ENCODE measurements around the gene IDH1.

Gene IDH1

DNA sequence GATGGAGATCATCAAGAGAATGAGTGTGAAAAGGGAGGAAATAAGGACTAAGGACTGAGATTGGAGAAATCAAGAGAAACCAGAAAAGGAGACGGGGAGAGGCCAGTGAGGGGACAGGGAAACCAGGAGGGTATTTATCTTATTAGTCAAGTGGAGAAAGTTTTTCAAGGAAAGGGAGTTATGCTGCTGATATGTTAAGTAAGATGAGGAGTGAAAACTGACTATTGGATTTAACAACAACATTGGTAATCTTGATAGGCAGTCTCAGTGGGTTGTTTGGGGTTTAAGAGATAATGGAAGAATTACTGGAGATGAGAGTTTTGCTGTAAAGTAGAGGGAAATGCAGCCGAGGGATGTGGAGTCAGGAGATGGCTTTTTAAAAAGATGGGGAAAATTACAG, 41.7 kb upstream of the IDH1 start:
- no peak overlapping the region for H3K4me3 ChIP-seq (ENCODE audit: low read depth, low read length)
- H3K9me3 ChIP-seq (ENCODE audit: control insufficient read depth, low read length), result no peaks in the 10 kb centered on the region
- no peak overlapping the region for H3K9ac ChIP-seq
- H2AFZ ChIP-seq, result no peak overlapping the region
- no peaks in the 10 kb centered on the region for H3K4me1 ChIP-seq
- no peaks in the 10 kb centered on the region for H3K36me3 ChIP-seq (ENCODE audit: control insufficient read depth, insufficient read depth, low read length)
- TF ChIP-seq, protein P1, sequence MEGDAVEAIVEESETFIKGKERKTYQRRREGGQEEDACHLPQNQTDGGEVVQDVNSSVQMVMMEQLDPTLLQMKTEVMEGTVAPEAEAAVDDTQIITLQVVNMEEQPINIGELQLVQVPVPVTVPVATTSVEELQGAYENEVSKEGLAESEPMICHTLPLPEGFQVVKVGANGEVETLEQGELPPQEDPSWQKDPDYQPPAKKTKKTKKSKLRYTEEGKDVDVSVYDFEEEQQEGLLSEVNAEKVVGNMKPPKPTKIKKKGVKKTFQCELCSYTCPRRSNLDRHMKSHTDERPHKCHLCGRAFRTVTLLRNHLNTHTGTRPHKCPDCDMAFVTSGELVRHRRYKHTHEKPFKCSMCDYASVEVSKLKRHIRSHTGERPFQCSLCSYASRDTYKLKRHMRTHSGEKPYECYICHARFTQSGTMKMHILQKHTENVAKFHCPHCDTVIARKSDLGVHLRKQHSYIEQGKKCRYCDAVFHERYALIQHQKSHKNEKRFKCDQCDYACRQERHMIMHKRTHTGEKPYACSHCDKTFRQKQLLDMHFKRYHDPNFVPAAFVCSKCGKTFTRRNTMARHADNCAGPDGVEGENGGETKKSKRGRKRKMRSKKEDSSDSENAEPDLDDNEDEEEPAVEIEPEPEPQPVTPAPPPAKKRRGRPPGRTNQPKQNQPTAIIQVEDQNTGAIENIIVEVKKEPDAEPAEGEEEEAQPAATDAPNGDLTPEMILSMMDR (IDR thresholded peaks at IDR 0.05), result no peak
- no peaks in the 10 kb centered on the region for H3K27me3 ChIP-seq (ENCODE audit: control insufficient read depth, insufficient read depth, low read length)
- H3K79me2 ChIP-seq, result no peaks in the 10 kb centered on the region
- H3K27ac ChIP-seq, result no peak overlapping the region
- no peak overlapping the region for H3K4me2 ChIP-seq (ENCODE audit: low read length)

DNA sequence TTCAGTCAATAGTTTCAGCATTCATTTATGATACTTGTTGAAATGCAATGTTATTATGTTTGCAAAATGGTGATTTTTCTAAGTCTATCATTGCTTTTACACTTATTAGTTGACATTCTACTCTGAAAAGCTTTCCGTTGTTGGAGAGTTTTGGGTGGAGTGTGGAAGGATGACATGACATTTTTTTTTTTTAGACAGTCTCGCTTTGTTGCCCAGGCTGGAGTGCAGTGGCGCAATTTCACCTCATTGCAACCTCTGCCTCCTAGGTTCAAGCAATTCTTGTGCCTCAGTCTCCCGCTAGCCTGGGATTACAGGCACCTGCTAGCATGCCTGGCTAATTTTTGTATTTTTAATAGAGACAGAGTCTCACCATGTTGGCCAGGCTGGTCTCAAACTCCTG, 41.0 kb upstream of the IDH1 start:
- H3K4me1 ChIP-seq, result no peaks in the 10 kb centered on the region
- H3K9ac ChIP-seq, result no peak overlapping the region
- TF ChIP-seq, protein P1 (IDR thresholded peaks at IDR 0.05), result no peak
- no peak overlapping the region for H2AFZ ChIP-seq
- H3K4me2 ChIP-seq (ENCODE audit: low read length), result no peak overlapping the region
- H3K79me2 ChIP-seq, result no peaks in the 10 kb centered on the region
- no peaks in the 10 kb centered on the region for H3K9me3 ChIP-seq (ENCODE audit: control insufficient read depth, low read length)
- H3K36me3 ChIP-seq (ENCODE audit: control insufficient read depth, insufficient read depth, low read length), result no peaks in the 10 kb centered on the region
- no peak overlapping the region for H3K27ac ChIP-seq
- H3K4me3 ChIP-seq (ENCODE audit: low read depth, low read length), result no peak overlapping the region
- no peaks in the 10 kb centered on the region for H3K27me3 ChIP-seq (ENCODE audit: control insufficient read depth, insufficient read depth, low read length)

DNA sequence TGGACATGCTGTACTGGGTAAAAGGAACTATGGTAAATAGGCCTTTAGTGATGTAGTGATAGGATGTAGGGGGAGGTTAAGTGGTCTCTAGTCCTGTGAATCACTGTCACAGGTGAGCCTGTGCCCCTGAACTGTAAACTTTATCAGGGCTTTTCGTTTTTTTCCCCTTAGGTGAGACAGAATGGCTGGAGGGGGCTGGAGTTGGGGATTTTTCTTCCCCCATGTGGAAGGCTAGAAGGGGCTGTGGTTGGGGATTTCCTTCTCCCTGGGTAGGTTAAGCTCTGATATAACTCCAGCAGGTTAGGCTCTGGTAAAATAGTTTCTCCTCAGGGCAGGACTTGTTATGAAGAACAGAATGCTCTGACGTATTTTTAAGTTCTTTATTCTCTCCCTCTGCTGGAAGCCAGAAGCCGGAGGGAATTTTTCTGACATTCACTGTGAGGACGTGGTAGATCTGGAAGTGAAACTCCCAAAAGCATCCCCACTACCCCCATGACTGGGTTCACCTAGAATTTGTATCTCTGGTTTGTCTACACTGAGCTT, 39.7 kb upstream of the IDH1 start:
- TF ChIP-seq, protein P1 (IDR thresholded peaks at IDR 0.05), result no peak
- H3K4me3 ChIP-seq (ENCODE audit: low read depth, low read length), result no peak overlapping the region
- H3K9me3 ChIP-seq (ENCODE audit: control insufficient read depth, low read length), result no peaks in the 10 kb centered on the region
- H3K9ac ChIP-seq, result no peak overlapping the region
- no peaks in the 10 kb centered on the region for H3K79me2 ChIP-seq
- no peaks in the 10 kb centered on the region for H3K36me3 ChIP-seq (ENCODE audit: control insufficient read depth, insufficient read depth, low read length)
- H3K27me3 ChIP-seq (ENCODE audit: control insufficient read depth, insufficient read depth, low read length), result no peaks in the 10 kb centered on the region
- H3K4me1 ChIP-seq, result no peaks in the 10 kb centered on the region
- no peak overlapping the region for H3K4me2 ChIP-seq (ENCODE audit: low read length)
- H3K27ac ChIP-seq, result no peak overlapping the region
- no peak overlapping the region for H2AFZ ChIP-seq

DNA sequence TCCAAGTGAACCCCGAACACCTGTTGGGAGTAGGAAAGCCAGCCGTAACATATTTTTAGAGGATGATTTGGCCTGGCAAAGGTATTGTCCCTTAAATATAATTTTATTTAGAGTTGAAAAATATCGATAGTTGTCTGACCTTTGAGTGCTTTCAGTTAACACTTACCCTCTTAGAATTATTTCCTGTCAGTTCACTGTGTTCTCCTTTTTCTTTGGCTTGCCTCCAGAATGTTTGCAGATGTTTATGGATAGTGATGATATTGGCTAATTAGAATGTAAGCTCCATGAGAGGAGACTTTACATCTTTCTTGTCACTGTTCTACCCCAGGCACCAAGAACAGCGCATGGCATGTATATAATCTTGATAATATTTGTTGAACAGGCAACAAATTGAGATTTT, 31.0 kb upstream of the IDH1 start:
- Histone ChIP-seq H3K9ac (no peak overlapping the region), H3K9me3 (ENCODE audit: control insufficient read depth, low read length) (no peaks in the 10 kb centered on the region), H3K4me1 (no peaks in the 10 kb centered on the region), H3K4me2 (ENCODE audit: low read length) (no peak overlapping the region), H3K27ac (no peak overlapping the region), H3K4me3 (ENCODE audit: low read depth, low read length) (no peak overlapping the region), H3K79me2 (peaks cover 9% of the 10 kb centered on the region), H2AFZ (no peak overlapping the region), H3K36me3 (ENCODE audit: control insufficient read depth, insufficient read depth, low read length) (no peaks in the 10 kb centered on the region), H3K27me3 (ENCODE audit: control insufficient read depth, insufficient read depth, low read length) (no peaks in the 10 kb centered on the region)
- TF ChIP-seq, protein P1 (IDR thresholded peaks at IDR 0.05), result no peak

DNA sequence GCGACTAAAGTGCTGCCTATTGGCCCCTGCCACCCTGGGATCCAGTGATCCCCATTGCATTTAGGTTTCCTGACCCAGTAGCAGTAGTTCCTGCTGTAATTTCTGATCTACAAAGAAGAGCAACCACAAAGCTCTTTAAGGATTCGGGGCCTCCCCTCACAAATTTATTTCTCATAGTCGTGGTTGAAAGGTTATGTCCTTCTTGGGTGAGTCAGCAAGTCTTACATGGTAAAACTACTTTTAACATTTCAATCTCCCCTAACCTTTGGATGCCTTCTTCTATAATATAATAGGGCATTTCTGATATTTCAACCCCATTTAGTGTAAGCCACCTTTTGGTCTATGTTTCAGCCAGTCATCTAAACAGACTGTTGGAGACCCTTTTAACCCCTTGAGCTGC, 26.1 kb upstream of the IDH1 start:
- Histone ChIP-seq H3K79me2 (peaks cover 14% of the 10 kb centered on the region), H3K4me3 (ENCODE audit: low read depth, low read length) (no peak overlapping the region), H3K27ac (no peak overlapping the region), H3K9me3 (ENCODE audit: control insufficient read depth, low read length) (no peaks in the 10 kb centered on the region), H2AFZ (no peak overlapping the region), H3K4me2 (ENCODE audit: low read length) (no peak overlapping the region), H3K36me3 (ENCODE audit: control insufficient read depth, insufficient read depth, low read length) (no peaks in the 10 kb centered on the region), H3K27me3 (ENCODE audit: control insufficient read depth, insufficient read depth, low read length) (no peaks in the 10 kb centered on the region), H3K9ac (no peak overlapping the region), H3K4me1 (no peaks in the 10 kb centered on the region)
- TF ChIP-seq, protein P1 (IDR thresholded peaks at IDR 0.05), result no peak
